AG08395 (cell line): ENCODE measurements around the gene SMARCC1.
A peak's percentile ranks its signal among the peaks of the same experiment; 100 is the strongest.
"Not testable (repeated sequence)": the region's sequence is repeated elsewhere in the genome, so short reads cannot be mapped to it uniquely, and the experiment has no call there.

Experiments
- DNase-seq: peaks from one replicate; pipeline ENCODE4 v3.0.0; 2012; ENCODE audit warnings: mixed read lengths, low spot score

Gene SMARCC1

DNA sequence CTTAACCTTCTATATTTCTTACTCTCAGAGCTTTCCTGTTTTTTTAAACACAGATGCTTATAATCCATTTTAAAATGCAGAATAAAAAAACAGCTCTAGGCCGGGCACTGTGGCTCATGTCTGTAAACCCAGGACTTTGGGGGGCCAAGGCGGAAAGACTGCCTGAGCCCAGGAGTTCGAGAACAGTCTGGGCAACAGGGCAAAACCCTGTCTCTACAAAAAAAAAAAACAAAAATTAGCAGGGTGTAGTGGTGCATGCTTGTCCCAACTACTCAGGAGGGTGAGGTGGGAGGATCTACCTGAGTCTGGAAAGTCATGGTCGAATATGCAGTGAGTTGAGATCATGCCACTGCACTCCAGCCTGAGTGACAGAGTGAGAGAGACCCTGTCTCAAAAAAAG lies 15.5 kb downstream of the SMARCC1 start:
- DNase-seq, result no peak

GRCh38 chr3:47762233-47762632 lies 19.5 kb downstream of the SMARCC1 start:
- peak; percentile 11 for DNase-seq

DNA sequence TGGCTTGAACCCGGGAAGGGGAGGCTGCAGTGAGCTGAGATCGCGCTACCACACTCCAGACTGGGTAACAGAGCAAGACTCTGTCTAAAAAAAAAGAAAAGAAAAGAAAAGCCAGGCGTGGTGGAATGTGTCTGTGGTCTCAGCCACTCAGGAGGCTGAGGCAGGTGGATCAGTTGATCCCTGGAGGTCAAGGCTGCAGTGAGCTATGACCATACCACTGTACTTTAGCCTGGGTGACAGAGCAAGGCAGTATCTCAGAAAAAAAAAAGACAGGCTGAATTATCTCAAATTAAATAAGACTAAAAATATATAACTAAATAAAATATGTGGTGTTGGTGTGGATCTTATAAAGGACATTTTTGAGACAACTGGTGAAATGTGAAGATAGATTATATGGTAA lies 20.6 kb downstream of the SMARCC1 start:
- no peak for DNase-seq

DNA sequence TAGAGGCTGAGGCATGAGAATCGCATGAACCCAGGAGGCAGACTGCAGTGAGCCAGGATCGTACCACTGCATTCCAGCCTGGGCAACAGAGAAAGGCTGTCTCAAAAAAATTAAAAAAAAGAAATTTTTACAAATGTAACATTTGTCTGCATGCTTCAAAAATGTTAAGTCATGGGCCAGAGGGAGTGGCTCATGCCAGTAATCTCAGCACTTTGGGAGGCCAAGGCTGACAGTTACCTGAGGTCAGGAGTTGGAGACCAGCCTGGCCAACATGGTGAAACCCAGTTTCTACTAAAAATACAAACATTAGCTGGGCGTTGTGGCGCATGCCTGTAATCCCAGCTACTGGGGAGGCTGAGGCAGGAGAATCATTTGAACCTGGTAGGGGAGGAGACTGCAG lies 21.5 kb downstream of the SMARCC1 start:
- not testable (repeated sequence) for DNase-seq

DNA sequence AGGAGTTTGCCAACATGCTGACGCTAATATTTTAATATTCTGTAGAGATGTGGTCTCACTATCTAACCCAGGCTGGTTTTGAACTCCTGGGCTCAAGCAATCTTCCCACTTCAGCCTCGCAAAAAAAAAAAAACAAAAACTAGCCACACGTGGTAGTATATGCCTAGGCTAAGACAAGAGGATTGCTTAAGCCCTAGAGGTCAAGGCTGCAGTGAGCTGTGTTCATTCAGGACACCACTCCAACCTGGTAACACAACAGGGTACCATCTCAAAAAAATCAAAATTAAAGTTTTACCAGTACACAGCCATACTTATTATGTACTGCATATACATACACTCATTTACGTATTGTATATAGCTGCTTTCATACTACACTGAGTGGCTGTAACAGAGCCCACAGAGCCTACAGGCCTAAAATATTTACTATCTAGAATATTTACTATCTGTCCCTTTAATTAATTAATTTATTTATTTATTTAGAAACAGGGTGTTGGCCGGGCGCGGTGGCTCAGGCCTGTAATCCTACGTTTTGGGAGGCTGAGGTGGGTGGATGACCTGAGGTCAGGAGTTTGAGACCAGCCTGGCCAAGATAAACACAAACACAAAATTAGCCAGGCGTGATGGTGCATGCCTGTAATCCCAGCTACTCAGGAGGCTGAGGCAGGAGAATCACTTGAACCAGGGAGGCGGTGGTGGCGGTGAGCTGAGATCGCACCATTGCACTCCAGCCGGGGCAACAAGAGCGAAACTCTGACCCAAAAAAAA lies 23.2 kb downstream of the SMARCC1 start:
- no peak for DNase-seq

DNA sequence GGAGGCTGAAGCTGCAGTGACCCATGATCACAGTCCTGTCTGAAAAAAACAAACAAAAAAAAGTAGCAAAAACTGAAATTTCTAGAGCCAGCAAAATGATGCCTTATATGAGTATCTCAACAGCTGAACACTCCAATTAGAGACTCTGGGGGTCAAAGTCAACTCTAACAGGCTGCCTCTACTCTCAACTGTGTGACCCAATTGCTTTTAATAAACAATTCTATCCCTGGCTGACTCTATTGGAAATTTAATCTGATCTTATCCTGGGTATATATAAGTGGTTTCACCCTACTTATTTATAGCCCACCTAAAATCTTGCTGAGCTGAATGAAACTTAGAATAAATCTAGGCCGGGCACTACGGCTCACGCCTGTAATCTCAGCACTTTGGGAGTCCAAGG lies 29.0 kb downstream of the SMARCC1 start:
- no peak for DNase-seq

- not testable (repeated sequence) for DNase-seq
Observed at GRCh38 chr3:47750811-47751354, 30.8 kb downstream of the SMARCC1 start.

GRCh38 chr3:47747558-47747957 lies 34.1 kb downstream of the SMARCC1 start:
- DNase-seq, result no peak

GRCh38 chr3:47746264-47746663 lies 35.4 kb downstream of the SMARCC1 start:
- no peak for DNase-seq

DNA sequence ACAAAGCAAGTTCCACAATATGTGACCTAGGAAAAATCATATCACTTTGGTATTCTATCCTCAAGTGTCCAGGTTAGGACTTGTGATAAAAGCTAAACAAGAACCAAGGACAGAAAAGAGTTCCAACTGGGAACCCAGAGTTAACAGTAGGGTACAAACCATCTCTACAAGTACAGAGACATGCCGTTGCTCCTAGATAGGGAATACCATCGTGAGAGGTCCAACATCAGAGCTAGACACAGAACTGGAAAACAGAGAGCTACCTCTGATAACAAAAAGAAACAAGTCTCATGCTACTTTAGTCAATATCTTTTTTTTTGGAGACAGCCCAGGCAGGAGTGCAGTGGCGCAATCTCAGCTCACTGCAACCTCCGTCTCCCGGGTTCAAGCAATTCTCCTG lies 37.8 kb downstream of the SMARCC1 start:
- DNase-seq, result no peak

GRCh38 chr3:47743352-47743751 lies 38.3 kb downstream of the SMARCC1 start:
- DNase-seq, result not testable (repeated sequence)

- no peak for DNase-seq
Observed at GRCh38 chr3:47741925-47742324, 39.8 kb downstream of the SMARCC1 start.

GRCh38 chr3:47732143-47732542 lies 49.5 kb downstream of the SMARCC1 start:
- no peak for DNase-seq

- no peak for DNase-seq
Observed at GRCh38 chr3:47731061-47731460, 50.6 kb downstream of the SMARCC1 start.

GRCh38 chr3:47722859-47723258 lies 58.8 kb downstream of the SMARCC1 start:
- DNase-seq, result no peak

DNA sequence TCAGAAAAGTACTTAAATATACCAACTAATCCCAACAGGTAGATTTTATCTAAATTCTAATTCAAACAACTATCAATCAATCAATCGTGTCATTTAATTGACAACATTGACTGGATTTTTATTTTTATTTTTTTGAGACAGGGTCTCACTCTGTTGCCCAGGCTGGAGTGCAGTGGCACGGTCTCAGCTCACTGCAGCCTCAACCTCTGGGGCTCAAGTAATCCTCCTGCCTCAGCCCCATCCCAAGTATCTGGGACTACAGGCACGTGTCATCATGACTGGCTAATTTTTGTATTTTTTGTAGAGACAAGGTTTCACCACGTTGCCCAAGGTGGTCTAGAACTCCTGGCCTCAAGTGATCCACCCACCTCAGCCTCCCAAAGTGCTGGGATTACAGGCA lies 64.2 kb downstream of the SMARCC1 start:
- not testable (repeated sequence) for DNase-seq

- no peak for DNase-seq
Observed at GRCh38 chr3:47716656-47717055, 65.0 kb downstream of the SMARCC1 start.

- peak; percentile 32 for DNase-seq
Observed at GRCh38 chr3:47715928-47716327, 65.8 kb downstream of the SMARCC1 start.

GRCh38 chr3:47714606-47715005 lies 67.1 kb downstream of the SMARCC1 start:
- no peak for DNase-seq

DNA sequence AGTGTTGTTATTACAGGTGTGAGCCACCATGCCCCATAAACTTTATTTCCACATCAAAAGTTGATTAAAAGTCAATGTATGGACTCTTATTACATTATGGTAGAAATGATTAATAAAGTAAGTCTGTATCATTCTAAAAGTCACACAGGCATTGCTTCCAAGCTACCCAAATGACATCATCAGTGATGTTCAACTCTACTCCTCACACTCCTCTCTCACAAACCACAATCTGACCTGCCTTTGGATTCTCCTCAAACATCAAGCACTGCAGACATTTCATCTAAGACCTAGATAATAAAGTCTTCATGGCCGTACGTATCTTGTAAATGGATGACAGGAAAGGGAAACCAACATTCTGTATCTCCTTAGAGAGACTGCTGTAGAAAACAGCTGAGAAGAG lies 68.0 kb downstream of the SMARCC1 start:
- no peak for DNase-seq

DNA sequence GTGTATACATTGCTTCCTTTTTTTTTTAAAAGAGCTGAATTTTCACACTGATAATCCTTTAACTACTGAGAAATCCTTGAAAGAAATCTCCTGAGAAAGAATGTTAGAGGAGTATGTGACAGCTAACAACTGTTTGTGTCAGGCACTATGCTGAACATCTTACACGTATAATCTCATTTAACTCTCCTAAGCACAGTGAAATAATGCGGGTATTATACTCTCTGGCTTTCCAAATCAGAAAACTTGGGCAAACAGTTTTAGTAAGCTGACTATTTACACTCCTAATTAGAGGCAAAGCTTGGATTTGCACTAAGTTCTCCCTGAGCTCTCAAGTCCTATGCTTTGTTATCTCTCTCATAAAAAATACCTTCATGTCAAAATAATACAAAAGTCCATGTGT lies 69.3 kb downstream of the SMARCC1 start:
- no peak for DNase-seq

GRCh38 chr3:47711596-47711995 lies 70.1 kb downstream of the SMARCC1 start:
- DNase-seq, result no peak

DNA sequence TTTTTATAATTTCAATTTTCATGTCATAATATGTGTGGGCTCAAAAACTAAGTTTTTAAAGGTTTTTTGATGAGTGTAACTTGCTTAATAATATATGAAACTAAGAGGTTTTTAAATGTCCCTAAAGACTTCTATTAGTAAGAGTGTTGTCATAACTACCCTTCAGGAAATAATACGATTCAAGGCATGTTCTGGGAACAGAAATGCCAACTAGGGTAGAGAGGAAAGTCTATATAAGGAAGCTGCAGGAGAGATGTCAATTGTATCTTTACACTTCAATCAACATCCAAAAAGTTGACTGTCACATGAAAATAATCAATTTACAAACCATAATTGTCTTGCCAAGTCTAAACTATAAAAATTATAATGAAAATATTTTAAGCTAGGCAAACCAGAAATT lies 76.3 kb downstream of the SMARCC1 start:
- DNase-seq, result no peak

DNA sequence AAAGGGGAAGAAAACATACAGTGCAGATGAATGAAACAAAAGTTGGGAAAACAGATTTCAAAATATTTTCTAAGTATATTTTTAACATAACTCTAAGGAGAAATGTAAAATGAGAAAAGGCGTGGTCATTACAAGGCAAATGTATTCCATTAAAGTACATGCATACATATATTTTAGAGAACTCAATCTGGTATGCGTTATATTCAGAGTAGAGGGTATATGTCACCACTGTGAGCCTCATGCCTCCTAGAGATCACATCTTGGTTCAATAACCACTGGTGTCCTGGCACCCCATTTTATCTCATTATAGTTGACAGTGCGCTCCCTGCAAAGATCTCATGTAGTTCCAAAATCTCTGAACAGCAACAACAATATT lies 77.5 kb downstream of the SMARCC1 start:
- DNase-seq, result no peak
